ENCODE results near the gene LRRC4.

LRRC4 gene

DNA sequence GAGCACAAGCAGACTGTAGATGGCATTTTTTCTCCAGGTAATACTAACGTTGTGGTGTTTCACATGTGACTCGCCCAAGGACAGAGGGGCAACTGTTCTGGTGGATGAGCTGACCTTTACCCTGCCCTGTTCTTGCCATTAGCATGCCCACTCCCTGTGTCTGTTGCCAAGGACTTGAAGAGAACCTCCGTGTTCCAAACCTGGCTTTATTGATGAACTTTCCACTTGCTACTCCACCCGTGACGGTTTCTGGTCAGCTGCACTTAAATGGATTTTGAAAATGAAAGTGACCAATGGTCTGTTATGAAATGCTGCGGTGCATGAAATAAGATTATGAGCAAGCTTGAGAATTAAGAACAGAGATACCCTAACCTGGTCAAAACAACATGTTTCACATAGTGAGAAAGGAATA lies 30.4 kb downstream of the LRRC4 start:
- peaks cover 59% of the 10 kb centered on the region for H3K4me1 Mint-ChIP-seq
- DNase-seq (ENCODE audit: low spot score in 2 of 2), result no peak
- peak overlapping the region; percentile 58 for H3K27ac Mint-ChIP-seq
- H3K4me3 Mint-ChIP-seq, result no peak overlapping the region
- no peaks in the 10 kb centered on the region for H3K27me3 Mint-ChIP-seq
- H3K9me3 Mint-ChIP-seq, result no peaks in the 10 kb centered on the region
- ATAC-seq (ENCODE audit: low read depth), result no peak
- H3K36me3 Mint-ChIP-seq, result peaks cover 18% of the 10 kb centered on the region

DNA sequence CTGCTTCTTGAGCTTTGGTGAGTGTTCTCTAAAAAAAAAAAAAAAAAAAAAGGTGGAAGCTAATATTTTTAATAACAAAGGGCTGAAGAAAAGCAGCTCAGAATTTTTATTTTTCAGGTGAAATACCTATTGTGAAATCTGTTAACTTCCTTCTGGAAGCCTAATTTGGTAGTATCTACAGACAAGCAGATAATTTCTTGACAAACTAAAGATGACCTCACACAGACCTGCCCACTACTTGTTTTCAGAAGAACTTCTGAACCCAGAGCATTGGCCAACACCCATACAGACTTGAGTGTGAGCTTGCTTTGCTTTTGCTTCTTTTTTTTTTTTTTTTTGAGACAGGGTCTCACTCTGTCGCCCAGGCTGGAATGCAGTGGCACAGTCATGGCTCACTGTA lies 31.2 kb downstream of the LRRC4 start:
- ATAC-seq (ENCODE audit: low read depth) (no peak), DNase-seq (ENCODE audit: low spot score in 2 of 2) (no peak)
- Mint-ChIP-seq H3K4me1 (peaks cover 53% of the 10 kb centered on the region), H3K4me3 (no peak overlapping the region), H3K27ac (no peak overlapping the region), H3K36me3 (peaks cover 18% of the 10 kb centered on the region), H3K9me3 (no peaks in the 10 kb centered on the region), H3K27me3 (no peaks in the 10 kb centered on the region)

- Mint-ChIP-seq H3K9me3 (no peaks in the 10 kb centered on the region), H3K36me3 (peaks cover 22% of the 10 kb centered on the region), H3K27me3 (no peaks in the 10 kb centered on the region), H3K4me3 (no peak overlapping the region), H3K4me1 (peaks cover 39% of the 10 kb centered on the region), H3K27ac (no peak overlapping the region)
- ATAC-seq (ENCODE audit: low read depth), result no peak
- no peak for DNase-seq (ENCODE audit: low spot score in 2 of 2)
Observed at GRCh38 chr7:127998671-127999070, 32.6 kb downstream of the LRRC4 start.

- no peaks in the 10 kb centered on the region for H3K27me3 Mint-ChIP-seq
- DNase-seq (ENCODE audit: low spot score in 2 of 2) (no peak), ATAC-seq (ENCODE audit: low read depth) (no peak)
- H3K27ac Mint-ChIP-seq, result no peak overlapping the region
- peaks cover 26% of the 10 kb centered on the region for H3K4me1 Mint-ChIP-seq
- H3K36me3 Mint-ChIP-seq, result peaks cover 29% of the 10 kb centered on the region
- H3K9me3 Mint-ChIP-seq, result no peaks in the 10 kb centered on the region
- H3K4me3 Mint-ChIP-seq, result no peak overlapping the region
Observed at GRCh38 chr7:127997226-127997922, 33.9 kb downstream of the LRRC4 start.

DNA sequence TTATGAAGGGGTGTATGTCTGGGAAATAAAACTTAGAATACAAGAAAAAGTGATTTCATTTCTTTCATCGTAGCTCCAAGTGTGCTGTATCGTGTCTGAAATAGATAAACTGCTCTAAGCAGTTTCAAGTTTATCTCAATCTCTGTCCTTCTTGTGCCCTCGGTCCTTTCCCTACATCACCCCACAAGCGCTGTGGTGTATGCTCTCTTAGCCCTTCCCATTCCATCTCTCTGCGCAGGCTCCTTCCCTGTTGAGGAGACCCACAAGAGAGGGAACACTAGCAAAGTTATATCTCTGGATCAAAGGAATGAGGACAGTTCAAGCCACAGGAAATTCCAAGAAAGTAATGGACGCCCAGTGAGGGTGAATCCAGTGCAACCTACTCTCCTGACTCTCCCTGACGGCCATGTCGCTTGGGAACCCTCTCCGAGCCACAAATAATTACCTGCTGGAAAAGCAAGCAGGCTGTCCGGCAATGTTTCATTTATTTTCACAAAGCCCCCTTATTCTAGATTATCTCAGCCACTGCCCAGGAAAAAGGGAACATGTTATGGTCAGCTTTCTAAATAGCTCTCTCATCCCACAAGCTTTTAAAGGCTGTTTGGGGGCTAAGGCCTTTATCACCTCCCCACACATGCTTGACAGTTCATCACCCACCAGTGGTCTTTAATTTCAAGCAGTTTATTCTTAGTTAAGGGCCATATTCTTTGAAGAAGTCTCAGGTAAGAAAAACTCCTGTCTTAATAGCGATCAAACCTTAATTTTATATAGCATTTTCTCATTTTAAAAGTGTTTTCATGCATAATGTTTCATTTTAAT lies 34.8 kb downstream of the LRRC4 start:
- Mint-ChIP-seq H3K4me1 (peaks cover 21% of the 10 kb centered on the region), H3K27ac (no peak overlapping the region), H3K9me3 (no peaks in the 10 kb centered on the region), H3K27me3 (no peaks in the 10 kb centered on the region), H3K36me3 (peaks cover 36% of the 10 kb centered on the region), H3K4me3 (no peak overlapping the region)
- ATAC-seq (ENCODE audit: low read depth) (no peak), DNase-seq (ENCODE audit: low spot score in 2 of 2) (no peak)

DNA sequence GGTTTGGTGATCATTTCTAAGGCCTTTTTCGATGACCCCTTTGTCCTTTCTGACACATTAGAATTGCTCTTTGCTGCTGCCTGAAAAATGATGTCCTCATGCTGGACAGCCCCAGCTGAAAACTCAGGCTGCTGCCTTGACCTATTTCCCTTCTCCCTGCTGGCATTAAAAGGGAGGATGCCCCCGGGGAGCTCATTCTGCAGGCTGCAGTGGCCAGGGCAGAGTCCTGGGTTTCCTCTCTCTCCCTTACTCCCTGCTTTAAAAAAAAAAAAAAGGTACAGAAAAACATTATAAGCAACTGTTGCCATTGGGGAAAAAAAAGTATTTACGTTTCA lies 35.4 kb downstream of the LRRC4 start:
- no peaks in the 10 kb centered on the region for H3K27me3 Mint-ChIP-seq
- peaks cover 42% of the 10 kb centered on the region for H3K36me3 Mint-ChIP-seq
- no peak overlapping the region for H3K4me3 Mint-ChIP-seq
- no peak for DNase-seq (ENCODE audit: low spot score in 2 of 2)
- no peaks in the 10 kb centered on the region for H3K9me3 Mint-ChIP-seq
- peaks cover 19% of the 10 kb centered on the region for H3K4me1 Mint-ChIP-seq
- no peak overlapping the region for H3K27ac Mint-ChIP-seq
- no peak for ATAC-seq (ENCODE audit: low read depth)

GRCh38 chr7:127995156-127995880 lies 35.9 kb downstream of the LRRC4 start:
- no peaks in the 10 kb centered on the region for H3K9me3 Mint-ChIP-seq
- H3K36me3 Mint-ChIP-seq, result peaks cover 42% of the 10 kb centered on the region
- H3K27me3 Mint-ChIP-seq, result no peaks in the 10 kb centered on the region
- no peak overlapping the region for H3K4me3 Mint-ChIP-seq
- H3K4me1 Mint-ChIP-seq, result peaks cover 16% of the 10 kb centered on the region
- H3K27ac Mint-ChIP-seq, result no peak overlapping the region
- DNase-seq (ENCODE audit: low spot score in 2 of 2), result no peak
- no peak for ATAC-seq (ENCODE audit: low read depth)

DNA sequence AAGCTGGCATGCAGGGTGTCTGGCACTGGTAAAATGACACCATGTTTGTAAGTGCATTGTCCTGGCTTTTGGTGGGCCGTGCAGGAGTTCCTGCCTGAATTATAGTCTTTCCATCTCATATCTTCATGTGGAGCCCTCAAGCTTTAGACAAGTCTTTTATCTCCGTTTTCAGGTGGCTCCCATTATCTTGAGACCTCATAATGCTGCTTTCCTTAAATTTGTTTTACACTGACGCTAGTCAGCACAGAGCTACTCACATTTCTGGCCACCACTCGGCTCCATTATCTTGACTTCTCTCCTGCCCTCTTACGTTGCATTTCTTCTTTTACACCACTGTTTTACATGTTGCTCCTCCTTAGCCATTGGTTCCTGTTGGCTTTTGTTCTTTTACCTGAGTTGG lies 37.2 kb downstream of the LRRC4 start:
- no peak for ATAC-seq (ENCODE audit: low read depth)
- Mint-ChIP-seq H3K27me3 (no peaks in the 10 kb centered on the region), H3K27ac (no peak overlapping the region), H3K4me3 (no peak overlapping the region), H3K4me1 (peaks cover 15% of the 10 kb centered on the region), H3K9me3 (no peaks in the 10 kb centered on the region), H3K36me3 (peaks cover 44% of the 10 kb centered on the region)
- no peak for DNase-seq (ENCODE audit: low spot score in 2 of 2)

- Mint-ChIP-seq H3K36me3 (peaks cover 40% of the 10 kb centered on the region), H3K4me3 (no peak overlapping the region), H3K27me3 (no peaks in the 10 kb centered on the region), H3K4me1 (peaks cover 11% of the 10 kb centered on the region), H3K27ac (no peak overlapping the region), H3K9me3 (no peaks in the 10 kb centered on the region)
- no peak for ATAC-seq (ENCODE audit: low read depth)
- DNase-seq (ENCODE audit: low spot score in 2 of 2), result no peak
Observed at GRCh38 chr7:127993317-127993716, 37.9 kb downstream of the LRRC4 start.

DNA sequence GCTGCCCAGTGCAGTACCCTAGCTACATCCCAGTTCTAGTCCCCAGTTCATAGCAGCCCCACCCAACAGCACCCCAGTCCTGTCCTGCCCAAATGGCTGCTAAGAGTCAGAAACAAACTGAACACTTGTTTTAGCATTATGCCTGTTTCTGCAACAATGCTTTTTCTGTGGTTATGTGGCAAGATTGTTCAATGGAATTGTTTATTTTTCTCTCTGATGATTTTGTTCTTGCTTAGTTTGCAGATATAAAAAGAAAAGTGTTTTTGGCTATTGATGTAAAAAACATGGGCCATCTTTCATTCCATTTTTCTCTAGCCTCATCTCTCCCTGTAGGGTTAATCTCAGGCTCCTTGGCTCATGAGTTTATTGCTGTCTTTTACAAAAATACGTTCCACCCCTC lies 42.5 kb downstream of the LRRC4 start:
- Mint-ChIP-seq H3K27ac (no peak overlapping the region), H3K9me3 (no peaks in the 10 kb centered on the region), H3K27me3 (no peaks in the 10 kb centered on the region), H3K4me3 (no peak overlapping the region), H3K36me3 (peaks cover 38% of the 10 kb centered on the region), H3K4me1 (peaks cover 7% of the 10 kb centered on the region)
- no peak for DNase-seq (ENCODE audit: low spot score in 2 of 2)
- ATAC-seq (ENCODE audit: low read depth), result no peak

- DNase-seq (ENCODE audit: low spot score in 2 of 2) (no peak), ATAC-seq (ENCODE audit: low read depth) (no peak)
- peak overlapping the region; percentile 67 for H3K27ac Mint-ChIP-seq
- H3K9me3 Mint-ChIP-seq, result no peaks in the 10 kb centered on the region
- H3K27me3 Mint-ChIP-seq, result no peaks in the 10 kb centered on the region
- H3K4me1 Mint-ChIP-seq, result peaks cover 12% of the 10 kb centered on the region
- H3K36me3 Mint-ChIP-seq, result peaks cover 29% of the 10 kb centered on the region
- no peak overlapping the region for H3K4me3 Mint-ChIP-seq
Observed at GRCh38 chr7:127986581-127987521, 44.4 kb downstream of the LRRC4 start.

DNA sequence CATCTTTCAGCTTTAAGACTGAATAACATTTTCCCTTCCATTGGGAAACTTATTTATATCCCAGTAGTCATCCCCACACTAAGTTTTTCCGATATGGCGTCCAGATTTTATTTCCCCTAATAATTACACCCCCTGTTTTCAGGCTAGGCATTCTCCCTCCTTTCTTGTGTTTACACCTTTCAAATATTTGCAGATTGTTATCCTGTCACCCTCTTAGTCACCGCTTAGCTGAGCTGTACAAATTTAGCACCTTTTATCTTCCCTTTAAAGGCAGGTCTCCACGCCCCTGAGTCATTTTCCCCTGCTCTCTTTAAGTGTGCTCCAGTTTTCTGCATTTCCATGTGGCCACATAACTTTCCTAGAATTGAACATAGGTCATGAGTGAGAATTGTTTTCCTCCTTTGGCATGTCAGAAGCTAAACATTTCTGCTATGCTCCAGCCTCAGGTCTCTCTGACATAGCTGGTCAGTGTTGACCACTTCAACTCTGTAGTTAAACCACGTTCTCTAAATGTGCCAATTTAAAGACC lies 47.4 kb downstream of the LRRC4 start:
- no peak for DNase-seq (ENCODE audit: low spot score in 2 of 2)

DNA sequence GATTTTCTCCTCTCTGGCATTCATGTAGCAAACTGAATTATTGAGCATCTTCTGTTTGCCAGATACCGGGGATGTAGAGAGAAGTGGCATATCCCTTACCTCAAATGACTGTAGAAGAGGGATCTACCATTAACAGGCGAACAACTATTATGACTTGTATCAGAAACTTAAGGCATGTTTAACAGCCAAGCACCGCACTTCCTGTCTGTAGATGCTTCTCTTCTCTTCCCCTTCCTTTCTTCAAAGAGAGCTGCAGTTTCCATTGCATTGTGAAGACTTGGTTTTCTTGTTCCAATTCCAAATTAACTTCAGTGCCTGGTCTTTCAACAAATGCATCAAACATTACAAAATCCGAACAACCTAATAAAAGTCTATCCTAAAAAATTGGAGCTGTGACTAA lies 49.3 kb downstream of the LRRC4 start:
- DNase-seq (ENCODE audit: low spot score in 2 of 2) (no peak), ATAC-seq (ENCODE audit: low read depth) (no peak)
- H3K36me3 Mint-ChIP-seq, result peaks cover 39% of the 10 kb centered on the region
- no peaks in the 10 kb centered on the region for H3K27me3 Mint-ChIP-seq
- H3K9me3 Mint-ChIP-seq, result peaks cover 16% of the 10 kb centered on the region
- no peak overlapping the region for H3K27ac Mint-ChIP-seq
- no peak overlapping the region for H3K4me3 Mint-ChIP-seq
- peaks cover 11% of the 10 kb centered on the region for H3K4me1 Mint-ChIP-seq

More for the DNA sequence above, 47.4 kb downstream of the LRRC4 start:
- peaks cover 26% of the 10 kb centered on the region for H3K36me3 Mint-ChIP-seq
- no peak for ATAC-seq (ENCODE audit: low read depth)
- no peak overlapping the region for H3K4me3 Mint-ChIP-seq
- peaks cover 11% of the 10 kb centered on the region for H3K4me1 Mint-ChIP-seq
- peaks cover 5% of the 10 kb centered on the region for H3K9me3 Mint-ChIP-seq
- H3K27ac Mint-ChIP-seq, result no peak overlapping the region
- H3K27me3 Mint-ChIP-seq, result no peaks in the 10 kb centered on the region

Measured in memory B cell (primary cell).